H1 (cell line): Measurements from ENCODE around the gene KANSL1L. TPM values are rescaled to one million over a fixed set of nuclear protein-coding genes. Genes with fewer than 3 reads are reported as not detected.
A peak's percentile ranks its signal among the peaks of the same experiment; 100 is the strongest.

Experiments
- CTCF ChIA-PET: fragments of 300-600 bp; sonication (Branson Sonifier 250); formaldehyde crosslinking; loops from one replicate; lab custom pipeline; 2021; ENCODE audit not compliant: partially characterized antibody; lab: Charles Lee
- POLR2A ChIA-PET: fragments of 300-600 bp; sonication (Branson Sonifier 250); formaldehyde crosslinking; loops from one replicate; lab custom pipeline; 2021; ENCODE audit warnings: inconsistent platforms; ENCODE audit not compliant: partially characterized antibody; lab: Charles Lee
- DNase-seq, 2 experiments: peaks; one replicate each; pipeline versions ENCODE4 v3.0.0 to v3.0.0-alpha.2; 2010 to 2022; ENCODE audit warnings: low spot score in 2 of 2, low read depth in 1 of 2, mixed read lengths in 1 of 2
- FAIRE-seq: peaks from 2 replicates; lab custom pipeline; 2011; peaks lifted over from hg19 to GRCh38; lab: Jason Lieb, UNC
- H2AFZ ChIP-seq: 2 replicates; pipeline ENCODE4 v1.8.1; 2012; ENCODE audit warnings: low read length, inconsistent platforms
- H2AK5ac ChIP-seq: 2 replicates; pipeline ENCODE4 v1.6.1; 2013; ENCODE audit warnings: low read depth, low read length
- H2BK120ac ChIP-seq: replicated peaks from 2 replicates; pipeline ENCODE3; 2013; ENCODE audit warnings: low read depth, low read length, inconsistent platforms
- H2BK12ac ChIP-seq: 2 replicates; pipeline ENCODE4 v1.6.1; 2013; ENCODE audit warnings: low read depth, low read length
- H2BK15ac ChIP-seq: 2 replicates; pipeline ENCODE4 v1.6.1; 2013; ENCODE audit warnings: low read length
- H2BK20ac ChIP-seq: 2 replicates; pipeline ENCODE4 v1.6.1; 2013; ENCODE audit warnings: low read length
- H2BK5ac ChIP-seq: 2 replicates; pipeline ENCODE4 v1.6.1; 2013; ENCODE audit warnings: low read depth, low read length
- H3K14ac ChIP-seq: 2 replicates; pipeline ENCODE4 v1.6.1; 2013; ENCODE audit warnings: inconsistent platforms; ENCODE audit not compliant: insufficient read length
- H3K18ac ChIP-seq: 2 replicates; pipeline ENCODE4 v1.6.1; 2013; ENCODE audit warnings: low read length; ENCODE audit errors: extremely low read depth
- H3K23ac ChIP-seq: 2 replicates; pipeline ENCODE4 v1.6.1; 2013; ENCODE audit warnings: inconsistent platforms; ENCODE audit not compliant: insufficient read length
- H3K23me2 ChIP-seq: 2 replicates; pipeline ENCODE4 v1.6.1; 2013; ENCODE audit warnings: low read depth, low read length
- H3K27ac ChIP-seq: 2 replicates; pipeline ENCODE4 v1.6.1; 2011; ENCODE audit warnings: low read depth, low read length, inconsistent platforms
- H3K27me3 ChIP-seq, 4 experiments: replicated peaks in 1 of 4; 1 replicate in 1 of 4; 2 replicates in 3 of 4; pipeline versions ENCODE4 v1.6.1 to v1.8.1; 2011 to 2013; ENCODE audit warnings: low read length in 3 of 4, mild to moderate bottlenecking in 3 of 4, inconsistent platforms in 2 of 4, mixed read lengths in 2 of 4, moderate library complexity in 1 of 4; ENCODE audit not compliant: control insufficient read depth in 3 of 4, insufficient read depth in 3 of 4; ENCODE audit errors: extremely low read depth in 1 of 4
- H3K36me3 ChIP-seq, 4 experiments: 2 replicates each; pipeline versions ENCODE4 v1.6.1 to v1.8.1; 2011 to 2013; ENCODE audit warnings: mild to moderate bottlenecking in 4 of 4, low read length in 3 of 4, moderate library complexity in 2 of 4, control low read depth in 1 of 4, inconsistent platforms in 1 of 4; ENCODE audit not compliant: insufficient read depth in 4 of 4, control insufficient read depth in 2 of 4
- H3K4ac ChIP-seq: replicated peaks from 2 replicates; pipeline ENCODE3; 2013; ENCODE audit warnings: low read length, low read depth, mixed read lengths, inconsistent platforms; ENCODE audit not compliant: insufficient read length
- H3K4me1 ChIP-seq, 4 experiments: replicated peaks in 1 of 4; 1 replicate in 1 of 4; 2 replicates in 3 of 4; pipeline versions ENCODE4 v1.6.1 to v1.8.1; 2011 to 2013; ENCODE audit warnings: low read length in 3 of 4, inconsistent platforms in 2 of 4, mixed read lengths in 1 of 4; ENCODE audit not compliant: insufficient read depth in 4 of 4, control insufficient read depth in 3 of 4
- H3K4me2 ChIP-seq, 2 experiments: 2 replicates each; pipeline versions ENCODE4 v1.6.1 to v1.8.1; 2011 to 2013; ENCODE audit warnings: low read depth in 2 of 2, low read length in 2 of 2, control low read depth in 1 of 2, inconsistent platforms in 1 of 2, mild to moderate bottlenecking in 1 of 2; ENCODE audit not compliant: insufficient read depth in 1 of 2
- H3K4me3 ChIP-seq, 4 experiments: fragments of 200-600, 300-600 bp in 1 of 4; sonication (generic), shearing (Covaris generic), sonication (Bioruptor Twin) in 1 of 4; 2 replicates each; pipeline versions ENCODE4 v1.5.1 to v1.8.1; 2011 to 2016; ENCODE audit warnings: low read length in 4 of 4, low read depth in 3 of 4, control low read depth in 2 of 4, inconsistent platforms in 2 of 4, mild to moderate bottlenecking in 2 of 4, mixed read lengths in 1 of 4, moderate library complexity in 1 of 4; ENCODE audit not compliant: insufficient read depth in 2 of 4; ENCODE audit errors: extremely low read depth in 1 of 4
- H3K56ac ChIP-seq: replicated peaks from 2 replicates; pipeline ENCODE3; 2013; ENCODE audit warnings: low read depth, mild to moderate bottlenecking, mixed read lengths, low read length, inconsistent platforms; ENCODE audit not compliant: insufficient read length
- H3K79me1 ChIP-seq: 2 replicates; pipeline ENCODE4 v1.6.1; 2013; ENCODE audit warnings: low read depth, low read length, control low read depth
- H3K79me2 ChIP-seq, 2 experiments: 2 replicates each; pipeline versions ENCODE4 v1.6.1 to v1.8.1; 2012 to 2013; ENCODE audit warnings: low read length in 2 of 2, mild to moderate bottlenecking in 2 of 2, inconsistent platforms in 1 of 2; ENCODE audit not compliant: insufficient read depth in 2 of 2, control insufficient read depth in 1 of 2
- H3K9ac ChIP-seq, 4 experiments: replicated peaks in 1 of 4; 1 replicate in 1 of 4; 2 replicates in 3 of 4; pipeline versions ENCODE4 v1.6.1 to v1.8.1; 2011 to 2013; ENCODE audit warnings: low read depth in 3 of 4, low read length in 3 of 4, control low read depth in 2 of 4, mild to moderate bottlenecking in 2 of 4, moderate library complexity in 2 of 4, inconsistent platforms in 1 of 4; ENCODE audit errors: extremely low read depth in 1 of 4
- H3K9me3 ChIP-seq, 2 experiments: 2 replicates each; pipeline versions ENCODE4 v1.6.1 to v1.8.1; 2012 to 2013; ENCODE audit warnings: mild to moderate bottlenecking in 2 of 2, moderate library complexity in 2 of 2, control low read depth in 1 of 2, inconsistent platforms in 1 of 2, low read depth in 1 of 2, low read length in 1 of 2, mixed read lengths in 1 of 2; ENCODE audit not compliant: insufficient read depth in 2 of 2
- H4K20me1 ChIP-seq, 2 experiments: replicated peaks in 1 of 2; 2 replicates each; pipeline versions ENCODE3 to v1.8.1; 2011 to 2013; ENCODE audit warnings: inconsistent platforms in 2 of 2, low read length in 2 of 2, mild to moderate bottlenecking in 1 of 2; ENCODE audit not compliant: insufficient read depth in 2 of 2, control insufficient read depth in 1 of 2
- H4K5ac ChIP-seq: 2 replicates; pipeline ENCODE4 v1.6.1; 2013; ENCODE audit warnings: low read length, low read depth, mixed read lengths, inconsistent platforms; ENCODE audit not compliant: insufficient read length
- H4K8ac ChIP-seq: 2 replicates; pipeline ENCODE4 v1.8.0; 2013; ENCODE audit warnings: mild to moderate bottlenecking, moderate library complexity, low read length, inconsistent platforms; ENCODE audit not compliant: insufficient read depth; ENCODE audit errors: extremely low read depth
- H4K91ac ChIP-seq: replicated peaks from 2 replicates; pipeline ENCODE3; 2013; ENCODE audit warnings: low read length, mixed read lengths, inconsistent platforms; ENCODE audit not compliant: insufficient read length
- BRCA1 ChIP-seq: IDR thresholded peaks from 2 replicates; pipeline ENCODE4 v1.6.1; 2012; ENCODE audit warnings: low read depth, low read length, improper control_type of control experiment
- CBX8 ChIP-seq: fragments of 300-800, 300-1000 bp; sonication (generic); IDR thresholded peaks from 2 replicates; pipeline ENCODE4 v1.7.1; 2016; ENCODE audit warnings: low read depth, low read length, borderline replicate concordance
- CHD1 ChIP-seq: IDR thresholded peaks from 2 replicates; pipeline ENCODE4 v1.6.1; 2012; ENCODE audit warnings: low read depth, low read length, improper control_type of control experiment
- CREB1 ChIP-seq: IDR thresholded peaks from 2 replicates; pipeline ENCODE4 v1.6.1; 2012; ENCODE audit warnings: inconsistent platforms
- FOSL1 ChIP-seq: IDR thresholded peaks from 2 replicates; pipeline ENCODE4 v1.6.1; 2011; ENCODE audit warnings: mild to moderate bottlenecking, low read depth, low read length, moderate library complexity; ENCODE audit not compliant: insufficient read depth
- GTF2F1 ChIP-seq: IDR thresholded peaks from 2 replicates; pipeline ENCODE4 v1.6.1; 2012; ENCODE audit warnings: low read depth, low read length, improper control_type of control experiment, borderline replicate concordance
- JUN ChIP-seq: IDR thresholded peaks from 2 replicates; pipeline ENCODE4 v1.6.1; 2011; ENCODE audit warnings: low read depth, mild to moderate bottlenecking, improper control_type of control experiment, low read length
- KDM1A ChIP-seq: fragments of 200-600, 300-600 bp; sonication (generic); IDR thresholded peaks from 2 replicates; pipeline ENCODE4 v1.7.1; 2016; ENCODE audit warnings: mild to moderate bottlenecking, low read length, borderline replicate concordance
- MAX ChIP-seq: IDR thresholded peaks from 2 replicates; pipeline ENCODE4 v1.6.1; 2012; ENCODE audit warnings: inconsistent platforms
- RBBP5 ChIP-seq: IDR thresholded peaks from 2 replicates; pipeline ENCODE4 v1.7.1; 2012; ENCODE audit warnings: low read depth, mild to moderate bottlenecking, inconsistent platforms, low read length, moderate library complexity, borderline replicate concordance
- SIN3A ChIP-seq, 2 experiments: IDR thresholded peaks in 1 of 2; conservative IDR thresholded peaks in 1 of 2; 2 replicates each; pipeline ENCODE4 v1.6.1; 2011 to 2012; ENCODE audit warnings: low read length in 2 of 2, improper control_type of control experiment in 1 of 2, low read depth in 1 of 2, mild to moderate bottlenecking in 1 of 2
- USF2 ChIP-seq: IDR thresholded peaks from 2 replicates; pipeline ENCODE4 v1.6.1; 2011; ENCODE audit warnings: low read length, improper control_type of control experiment
- WGBS, 2 experiments: shearing (Covaris generic) in 1 of 2; methylation state at CpG; one replicate each; pipeline versions ENCODE4 v1.1.6 to v1.1.7; 2013 to 2015; ENCODE audit warnings: low lambda C conversion rate in 2 of 2, mixed read lengths in 2 of 2, inconsistent platforms in 1 of 2, low coverage in 1 of 2, missing lambda C conversion rate in 1 of 2; ENCODE audit not compliant: insufficient replicate concordance in 2 of 2, insufficient coverage in 1 of 2, insufficient read length in 1 of 2; ENCODE audit errors: extremely low coverage in 1 of 2, missing lambda C conversion rate in 1 of 2; 5-methylcytosine and 5-hydroxymethylcytosine counted together
- polyA plus RNA-seq, 7 experiments: library from polyadenylated mRNA; depleted of rRNA in 3 of 7; stranded (reverse) in 5 of 7; unstranded in 2 of 7; fragments of >200 nt in 5 of 7; fragments of 200-250 nt in 2 of 7; gene quantifications; 1 replicate in 5 of 7; 2 replicates in 1 of 7; 4 replicates in 1 of 7; pipeline versions ENCODE4 v1.2.1 to v1.2.3, GENCODE V29; 2011 to 2013; ENCODE audit warnings: missing spikeins in 2 of 7, mixed read lengths in 2 of 7
- total RNA-seq: library from RNA; stranded (reverse); fragmentation: NEBNext Ultra II Directional; extraction: Animal tissue kit (Norgen Biotek cat#: 25700); gene quantifications from 2 replicates; pipeline ENCODE4 v1.2.1, GENCODE V29; 2021

The KANSL1L gene
- total and polyA plus RNA-seq, 2 of the 8 experiments (the other 6 are each of a cell fraction or from before 2014, with no cell fraction given) = 5.4 to 17.2 TPM

GRCh38 chr2:209993968-209994367 lies 177.2 kb downstream of the KANSL1L start:
- H2BK120ac ChIP-seq = no peak overlapping the region
- no peak overlapping the region for H2BK15ac ChIP-seq
- no peaks in the 10 kb centered on the region for H3K36me3 ChIP-seq
- H4K91ac ChIP-seq = no peak overlapping the region
- H2BK20ac ChIP-seq = no peak overlapping the region
- no peak for DNase-seq
- H3K23me2 ChIP-seq = no peaks in the 10 kb centered on the region
- no peak for FAIRE-seq
- H3K79me1 ChIP-seq = no peaks in the 10 kb centered on the region
- H3K9ac ChIP-seq = no peak overlapping the region
- H2AFZ ChIP-seq = peak overlapping the region; percentile 50; the same call in 1 of the 2 replicates
- no peak overlapping the region for H3K14ac ChIP-seq
- no peaks in the 10 kb centered on the region for H3K9me3 ChIP-seq
- H3K4me2 ChIP-seq = no peak overlapping the region
- no peak overlapping the region for H2AK5ac ChIP-seq
- H3K4ac ChIP-seq = no peak overlapping the region
- no peak overlapping the region for H4K8ac ChIP-seq
- no peaks in the 10 kb centered on the region for H4K20me1 ChIP-seq
- no peak overlapping the region for H3K23ac ChIP-seq
- 91% methylated on average over 9 of the region's 9 CpGs; no CpG with 5 or more reads in 1 of the 2 experiments for WGBS, 2 experiments
- H3K18ac ChIP-seq = no peak overlapping the region
- no peaks in the 10 kb centered on the region for H3K79me2 ChIP-seq
- no peaks in the 10 kb centered on the region for H3K4me1 ChIP-seq
- H3K27ac ChIP-seq = no peak overlapping the region
- no peaks in the 10 kb centered on the region for H3K27me3 ChIP-seq
- H4K5ac ChIP-seq = no peak overlapping the region
- H2BK5ac ChIP-seq = no peak overlapping the region
- H3K4me3 ChIP-seq = no peak overlapping the region
- ChIA-PET CTCF (interaction anchor here (1.2 to 1.5 kb wide), 2 partner anchors 12 to 16 kb away, joined by 4 read pairs; no protein-coding TSS in a partner anchor), POLR2A (interaction anchor here (0.5 kb wide), 1 partner anchor 19 kb away, joined by 3 read pairs; no protein-coding TSS in a partner anchor)
- H2BK12ac ChIP-seq = no peak overlapping the region
- H3K56ac ChIP-seq = no peak overlapping the region
- no peak for TF ChIP-seq JUN
- no peak for TF ChIP-seq CREB1
- TF ChIP-seq CBX8 = no peak
- no peak for TF ChIP-seq CHD1
- TF ChIP-seq RBBP5 = no peak
- no peak for TF ChIP-seq SIN3A (conservative IDR thresholded peaks at IDR 0.05 in 1 of 2, IDR thresholded peaks at IDR 0.05 in 1 of 2; ENCODE audit: low read depth in 1 of 2, low read length in 2 of 2)
- TF ChIP-seq USF2 = no peak
- no peak for TF ChIP-seq GTF2F1
- no peak for TF ChIP-seq BRCA1
- no peak for TF ChIP-seq FOSL1
- no peak for TF ChIP-seq KDM1A
- TF ChIP-seq MAX = no peak
